ENCODE data around the gene XRRA1. TPM values are rescaled to one million over a fixed set of nuclear protein-coding genes. Genes with fewer than 3 reads are reported as not detected.
A peak's percentile ranks its signal among the peaks of the same experiment; 100 is the strongest.

Gene XRRA1
- total RNA-seq, 1 experiment from 2014 or later, result 23.5 TPM

- no peak overlapping the region for H2AFZ ChIP-seq (ENCODE audit: low read length)
- H3K36me3 ChIP-seq (ENCODE audit: low read depth, low read length), result peaks cover 65% of the 10 kb centered on the region
- ATAC-seq, result no peak
- TF ChIP-seq CTCF (conservative IDR thresholded peaks at IDR 0.05; ENCODE audit: low read depth, low read length) (no peak), EZH2 (IDR thresholded peaks at IDR 0.05; ENCODE audit: low read length, unreplicated experiment) (no peak), EZH2phosphoT487 (IDR thresholded peaks at IDR 0.05; ENCODE audit: borderline replicate concordance, low read length) (no peak)
- POLR2A ChIA-PET (ENCODE audit: unreplicated experiment), result no interaction called here
- intact Hi-C loops (cut with micrococcal nuclease), result no loop called here
- no TSS peak for BruUV-seq (replicated peaks)
- H3K9me2 ChIP-seq (replicated peaks; ENCODE audit: low read length), result no peaks in the 10 kb centered on the region
- no peaks in the 10 kb centered on the region for H4K20me1 ChIP-seq (ENCODE audit: low read length)
- H3K4me3 ChIP-seq (ENCODE audit: low read length), result no peak overlapping the region
- no peak overlapping the region for H3K27ac ChIP-seq (ENCODE audit: low read length)
- peaks cover 5% of the 10 kb centered on the region; the same call in 1 of the 2 replicates for H3K4me1 ChIP-seq (ENCODE audit: insufficient read depth, low read length)
- no peaks in the 10 kb centered on the region for H3F3A ChIP-seq (ENCODE audit: low read length, unreplicated experiment)
- DNase-seq, result no peak
- CTCF ChIA-PET, result no interaction called here
- no peaks in the 10 kb centered on the region for H3K27me3 ChIP-seq (ENCODE audit: low read length)
- H3K9me3 ChIP-seq (ENCODE audit: low read length), result peaks cover 37% of the 10 kb centered on the region
- H3K4me2 ChIP-seq (ENCODE audit: low read length), result no peak overlapping the region
- H3K9ac ChIP-seq (ENCODE audit: low read length), result no peak overlapping the region
- no peaks in the 10 kb centered on the region for H3K79me2 ChIP-seq (ENCODE audit: low read length)
Measured at GRCh38 chr11:74824285-74824982, 124.5 kb downstream of the XRRA1 start.

- H3K4me2 ChIP-seq (ENCODE audit: low read length), result no peak overlapping the region
- no peak for DNase-seq
- TF ChIP-seq EZH2 (IDR thresholded peaks at IDR 0.05; ENCODE audit: low read length, unreplicated experiment) (no peak), CTCF (conservative IDR thresholded peaks at IDR 0.05; ENCODE audit: low read depth, low read length) (no peak), EZH2phosphoT487 (IDR thresholded peaks at IDR 0.05; ENCODE audit: borderline replicate concordance, low read length) (no peak)
- POLR2A ChIA-PET (ENCODE audit: unreplicated experiment), result no interaction called here
- BruUV-seq (replicated peaks), result no TSS peak
- ATAC-seq, result no peak
- no peaks in the 10 kb centered on the region for H3K79me2 ChIP-seq (ENCODE audit: low read length)
- no peak overlapping the region for H3K27ac ChIP-seq (ENCODE audit: low read length)
- H3K9ac ChIP-seq (ENCODE audit: low read length), result no peak overlapping the region
- peaks cover 70% of the 10 kb centered on the region for H3K36me3 ChIP-seq (ENCODE audit: low read depth, low read length)
- no peaks in the 10 kb centered on the region for H3K9me2 ChIP-seq (replicated peaks; ENCODE audit: low read length)
- CTCF ChIA-PET, result no interaction called here
- intact Hi-C loops (cut with micrococcal nuclease), result no loop called here
- no peaks in the 10 kb centered on the region for H4K20me1 ChIP-seq (ENCODE audit: low read length)
- H3K4me3 ChIP-seq (ENCODE audit: low read length), result no peak overlapping the region
- peaks cover 36% of the 10 kb centered on the region for H3K9me3 ChIP-seq (ENCODE audit: low read length)
- peaks cover 5% of the 10 kb centered on the region; the same call in 1 of the 2 replicates for H3K4me1 ChIP-seq (ENCODE audit: insufficient read depth, low read length)
- no peaks in the 10 kb centered on the region for H3K27me3 ChIP-seq (ENCODE audit: low read length)
- no peaks in the 10 kb centered on the region for H3F3A ChIP-seq (ENCODE audit: low read length, unreplicated experiment)
- no peak overlapping the region for H2AFZ ChIP-seq (ENCODE audit: low read length)
Measured at GRCh38 chr11:74822170-74822569, 126.7 kb downstream of the XRRA1 start.

DNA sequence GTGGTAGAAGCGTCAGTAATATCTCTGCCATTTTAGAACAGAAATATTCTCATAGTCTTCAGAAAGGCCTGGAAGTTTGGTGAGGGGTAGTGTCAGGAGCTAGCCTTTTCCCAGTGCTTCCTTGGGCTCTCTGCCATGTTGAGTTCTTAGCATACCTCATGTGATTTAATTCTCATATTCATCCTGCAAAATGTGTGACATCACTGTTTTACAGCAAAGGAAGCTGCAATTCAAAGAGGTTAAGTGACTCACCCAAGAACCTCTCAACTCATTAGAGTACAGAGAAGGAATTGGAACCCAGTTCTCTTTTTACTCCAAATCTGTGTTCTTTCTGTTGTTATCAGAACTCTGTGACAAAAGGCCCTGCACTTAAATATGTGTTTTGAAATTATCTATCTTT lies 128.1 kb downstream of the XRRA1 start:
- DNase-seq (peak; percentile 57), ATAC-seq (peak; percentile 60)
- no peak for TF ChIP-seq EZH2phosphoT487 (IDR thresholded peaks at IDR 0.05; ENCODE audit: borderline replicate concordance, low read length)
- no peak for TF ChIP-seq EZH2 (IDR thresholded peaks at IDR 0.05; ENCODE audit: low read length, unreplicated experiment)
- no peak for TF ChIP-seq CTCF (conservative IDR thresholded peaks at IDR 0.05; ENCODE audit: low read depth, low read length)
- Histone ChIP-seq H3K9me3 (ENCODE audit: low read length) (peaks cover 25% of the 10 kb centered on the region), H3K4me1 (ENCODE audit: insufficient read depth, low read length) (peaks cover 5% of the 10 kb centered on the region; the same call in 1 of the 2 replicates), H3K36me3 (ENCODE audit: low read depth, low read length) (peaks cover 57% of the 10 kb centered on the region), H3K9ac (ENCODE audit: low read length) (no peak overlapping the region), H2AFZ (ENCODE audit: low read length) (no peak overlapping the region), H3F3A (ENCODE audit: low read length, unreplicated experiment) (no peaks in the 10 kb centered on the region), H3K9me2 (replicated peaks; ENCODE audit: low read length) (no peaks in the 10 kb centered on the region), H3K79me2 (ENCODE audit: low read length) (no peaks in the 10 kb centered on the region), H3K4me3 (ENCODE audit: low read length) (no peak overlapping the region), H3K27me3 (ENCODE audit: low read length) (no peaks in the 10 kb centered on the region), H4K20me1 (ENCODE audit: low read length) (no peaks in the 10 kb centered on the region; the same call in 1 of the 2 replicates), H3K4me2 (ENCODE audit: low read length) (no peak overlapping the region), H3K27ac (ENCODE audit: low read length) (no peak overlapping the region)
- ChIA-PET POLR2A (ENCODE audit: unreplicated experiment) (no interaction called here), CTCF (no interaction called here)
- intact Hi-C loops (cut with micrococcal nuclease), result no loop called here
- BruUV-seq (replicated peaks), result no TSS peak

Measured in PC-3 (cell line).